GM12872 (cell line): Measurements from ENCODE around the gene CSNK1A1.

Experiments used
- TF ChIP-seq, protein P1 (sequence below): IDR thresholded peaks from 3 replicates; pipeline ENCODE4 v1.5.1; 2011; ENCODE audit warnings: low read depth, mild to moderate bottlenecking, low read length, moderate library complexity; ENCODE audit not compliant: insufficient read depth

Gene CSNK1A1

DNA sequence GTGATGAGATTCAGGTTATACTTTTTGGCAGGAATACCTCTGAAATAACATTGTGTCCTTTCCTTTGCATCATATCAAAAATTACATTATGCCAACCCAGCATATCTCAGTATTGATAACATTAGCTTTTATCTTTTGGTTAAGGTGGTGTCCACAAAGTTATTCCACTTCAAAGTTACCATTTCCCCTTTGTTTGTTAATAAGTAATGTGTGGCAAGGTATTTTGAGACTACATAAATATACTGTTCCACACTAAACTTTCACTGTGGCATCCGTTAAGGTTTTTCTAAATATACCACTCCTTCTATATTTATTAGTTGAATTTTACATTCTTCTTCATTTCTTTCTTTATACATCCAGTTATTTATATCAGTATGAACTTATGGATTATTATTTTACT, 16.0 kb upstream of the CSNK1A1 start:
- TF ChIP-seq, protein P1, sequence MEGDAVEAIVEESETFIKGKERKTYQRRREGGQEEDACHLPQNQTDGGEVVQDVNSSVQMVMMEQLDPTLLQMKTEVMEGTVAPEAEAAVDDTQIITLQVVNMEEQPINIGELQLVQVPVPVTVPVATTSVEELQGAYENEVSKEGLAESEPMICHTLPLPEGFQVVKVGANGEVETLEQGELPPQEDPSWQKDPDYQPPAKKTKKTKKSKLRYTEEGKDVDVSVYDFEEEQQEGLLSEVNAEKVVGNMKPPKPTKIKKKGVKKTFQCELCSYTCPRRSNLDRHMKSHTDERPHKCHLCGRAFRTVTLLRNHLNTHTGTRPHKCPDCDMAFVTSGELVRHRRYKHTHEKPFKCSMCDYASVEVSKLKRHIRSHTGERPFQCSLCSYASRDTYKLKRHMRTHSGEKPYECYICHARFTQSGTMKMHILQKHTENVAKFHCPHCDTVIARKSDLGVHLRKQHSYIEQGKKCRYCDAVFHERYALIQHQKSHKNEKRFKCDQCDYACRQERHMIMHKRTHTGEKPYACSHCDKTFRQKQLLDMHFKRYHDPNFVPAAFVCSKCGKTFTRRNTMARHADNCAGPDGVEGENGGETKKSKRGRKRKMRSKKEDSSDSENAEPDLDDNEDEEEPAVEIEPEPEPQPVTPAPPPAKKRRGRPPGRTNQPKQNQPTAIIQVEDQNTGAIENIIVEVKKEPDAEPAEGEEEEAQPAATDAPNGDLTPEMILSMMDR: no peak

DNA sequence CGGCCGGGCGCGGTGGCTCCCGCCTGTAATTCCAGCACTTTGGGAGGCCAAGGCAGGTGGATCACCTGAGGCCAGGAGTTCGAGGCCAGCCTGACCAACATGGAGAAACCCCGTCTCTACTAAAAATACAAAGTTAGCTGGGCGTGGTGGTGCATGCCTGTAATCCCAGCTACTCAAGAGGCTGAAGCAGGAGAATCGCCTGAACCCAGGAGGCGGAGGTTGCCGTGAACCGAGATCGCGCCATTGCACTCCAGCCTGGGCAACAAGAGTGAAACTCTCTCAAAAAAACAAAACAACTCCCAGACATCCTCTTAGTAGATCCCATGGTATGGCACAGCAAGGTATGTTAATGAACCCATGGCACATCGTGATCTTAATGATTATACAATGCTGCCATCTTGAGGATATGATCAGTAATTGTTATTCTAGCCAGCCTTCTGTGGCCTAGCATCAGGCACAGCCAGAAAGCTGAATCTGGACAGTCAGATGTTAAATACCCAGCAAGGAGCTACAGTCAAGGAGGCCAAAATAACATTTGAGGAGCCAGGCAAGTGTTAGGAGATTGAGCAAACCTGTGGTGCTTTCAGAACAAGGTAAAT, 13.4 kb upstream of the CSNK1A1 start:
- TF ChIP-seq, protein P1: peak; percentile 54

DNA sequence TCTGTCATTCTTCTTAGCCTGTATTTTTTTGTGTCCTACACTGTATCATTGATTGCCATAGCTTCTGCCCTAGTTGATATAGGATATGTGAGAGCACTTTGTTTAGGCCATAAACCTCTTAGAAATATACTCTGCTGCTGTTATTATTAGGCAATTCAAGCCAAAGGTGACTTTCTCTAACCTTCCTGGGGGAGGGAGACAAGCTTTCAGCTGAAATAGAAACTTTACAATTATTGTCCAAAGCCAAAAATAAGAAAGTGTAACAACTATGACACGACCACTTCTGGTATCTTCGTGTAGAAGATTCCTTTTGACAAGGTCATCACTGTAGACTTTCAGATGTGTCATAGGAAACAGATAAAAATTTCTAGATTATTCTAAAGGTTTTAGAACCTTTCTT, 12.2 kb upstream of the CSNK1A1 start:
- TF ChIP-seq, protein P1: no peak

DNA sequence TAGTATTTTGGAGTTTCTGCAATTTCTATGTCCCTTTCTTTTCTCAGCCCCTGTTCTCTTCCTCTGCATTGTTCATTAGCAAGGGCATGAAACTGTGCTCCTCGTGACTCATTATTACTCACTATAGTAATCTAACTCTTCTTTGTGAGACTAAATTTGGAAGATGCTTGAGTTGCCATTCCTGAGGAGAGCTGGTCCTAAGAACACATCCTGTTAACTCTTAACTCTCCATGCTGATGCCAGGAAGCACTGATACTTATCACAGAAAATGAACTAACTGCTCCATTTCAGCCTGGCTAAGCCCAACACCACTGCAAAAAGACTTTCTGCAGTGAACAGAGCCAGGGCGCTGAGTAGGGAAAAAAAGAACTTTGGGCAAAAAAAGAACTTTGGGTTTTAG, 10.6 kb upstream of the CSNK1A1 start:
- TF ChIP-seq, protein P1: no peak

DNA sequence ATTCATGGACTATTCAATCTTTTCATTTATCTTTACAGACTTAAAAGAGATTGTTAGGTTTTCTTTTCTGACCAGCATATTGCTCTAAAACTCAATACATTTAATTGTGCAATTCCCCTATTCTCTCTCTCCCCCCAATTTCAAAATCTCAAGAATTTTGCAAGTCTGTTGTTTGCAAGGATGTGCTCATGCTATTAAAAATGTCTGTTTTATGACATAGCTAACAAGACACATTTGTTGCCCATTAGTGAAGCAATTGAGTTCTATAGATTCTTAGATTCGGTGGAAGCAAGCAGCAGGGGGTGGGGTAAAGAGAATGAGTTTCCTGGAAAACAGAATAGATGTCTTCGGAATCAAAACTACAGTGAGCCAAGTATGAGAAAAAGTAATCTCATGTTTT, 8.5 kb upstream of the CSNK1A1 start:
- TF ChIP-seq, protein P1: no peak

DNA sequence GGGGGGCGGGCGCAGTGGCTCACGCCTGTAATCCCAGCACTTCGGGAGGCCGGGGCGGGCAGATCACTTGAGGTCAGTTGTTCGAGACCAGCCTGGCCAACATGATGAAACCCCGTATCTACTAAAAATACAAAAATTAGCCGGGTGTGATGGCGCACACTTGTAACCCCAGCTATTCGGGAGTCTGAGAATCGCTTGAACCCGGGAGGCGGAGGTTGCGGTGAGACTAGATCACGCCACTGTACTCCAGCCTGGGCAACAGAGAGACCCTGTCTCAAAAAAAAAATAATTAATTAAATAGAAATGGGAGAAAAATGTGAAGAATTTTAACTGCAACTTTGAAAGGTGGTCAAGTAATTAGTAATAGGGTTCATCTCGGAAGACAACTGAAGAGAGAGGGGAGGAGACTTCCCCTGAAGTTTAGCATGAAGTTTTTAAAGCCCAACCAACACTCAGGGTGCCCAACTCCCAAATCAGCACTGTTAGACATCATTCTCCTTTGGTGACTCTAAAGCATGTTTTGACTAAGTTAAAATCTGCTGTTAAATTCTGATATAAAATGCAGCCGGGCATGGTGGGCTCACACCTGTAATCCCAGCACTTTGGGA, 1.4 kb upstream of the CSNK1A1 start:
- TF ChIP-seq, protein P1: no peak

DNA sequence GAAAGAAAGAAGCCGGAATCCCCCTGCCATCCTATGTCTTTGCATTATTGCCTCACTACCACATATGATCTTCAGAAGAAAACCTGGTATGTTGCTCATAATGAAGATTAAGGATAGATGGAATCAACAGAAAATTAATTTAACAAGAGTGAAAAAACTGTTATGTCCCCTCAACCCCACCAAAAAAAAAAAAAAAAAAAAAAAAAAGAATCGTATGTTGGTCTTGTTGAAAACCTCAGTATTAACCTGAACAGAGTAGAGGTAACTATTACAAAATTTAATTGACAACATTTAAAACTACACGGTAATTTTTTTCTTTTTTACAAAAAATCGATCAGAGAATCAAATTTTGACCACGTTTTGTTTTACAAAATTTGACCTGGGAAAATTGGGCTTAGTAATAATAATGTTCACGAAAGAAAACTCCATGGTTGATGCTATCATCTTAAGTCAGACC, 827 bp upstream of the CSNK1A1 start:
- TF ChIP-seq, protein P1: no peak
